Choroid plexus epithelial cell (primary cell): ENCODE data around the gene SNRPD2.

Experiments used
- DNase-seq: peaks from one replicate; pipeline ENCODE4 v3.0.0-alpha.2; 2010; ENCODE audit warnings: low read depth
- H3K4me3 ChIP-seq: 2 replicates; pipeline ENCODE4 v1.5.1; 2011; ENCODE audit warnings: low read depth, mild to moderate bottlenecking, control low read depth, low read length, moderate library complexity
- TF ChIP-seq, protein P1 (sequence below): conservative IDR thresholded peaks from 2 replicates; pipeline ENCODE4 v1.5.1; 2011; ENCODE audit warnings: low read depth, mild to moderate bottlenecking, control low read depth, inconsistent platforms, low read length, moderate library complexity

Gene SNRPD2

DNA sequence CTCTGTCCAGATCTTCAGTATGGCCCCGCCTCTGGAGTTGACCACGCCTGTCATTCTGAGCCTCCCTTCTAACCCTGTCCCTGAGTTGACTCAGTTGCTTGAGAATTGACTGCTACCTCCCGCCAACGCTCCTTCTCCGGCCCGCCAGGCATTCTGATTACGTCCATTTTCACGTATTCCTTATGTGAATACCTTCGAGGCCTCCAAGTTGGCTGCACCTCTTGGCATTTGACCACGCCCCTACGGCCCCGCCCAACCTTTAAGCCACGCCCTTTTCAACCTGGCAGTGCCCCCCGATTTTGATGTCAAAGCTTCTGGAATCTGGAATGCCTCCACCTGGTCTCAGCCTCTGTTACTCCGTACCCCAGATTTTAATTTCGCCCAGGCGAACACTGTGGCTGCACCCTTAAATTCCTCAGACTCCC is 50.9 kb downstream of the SNRPD2 start:
- no peak for DNase-seq
- TF ChIP-seq, protein P1, sequence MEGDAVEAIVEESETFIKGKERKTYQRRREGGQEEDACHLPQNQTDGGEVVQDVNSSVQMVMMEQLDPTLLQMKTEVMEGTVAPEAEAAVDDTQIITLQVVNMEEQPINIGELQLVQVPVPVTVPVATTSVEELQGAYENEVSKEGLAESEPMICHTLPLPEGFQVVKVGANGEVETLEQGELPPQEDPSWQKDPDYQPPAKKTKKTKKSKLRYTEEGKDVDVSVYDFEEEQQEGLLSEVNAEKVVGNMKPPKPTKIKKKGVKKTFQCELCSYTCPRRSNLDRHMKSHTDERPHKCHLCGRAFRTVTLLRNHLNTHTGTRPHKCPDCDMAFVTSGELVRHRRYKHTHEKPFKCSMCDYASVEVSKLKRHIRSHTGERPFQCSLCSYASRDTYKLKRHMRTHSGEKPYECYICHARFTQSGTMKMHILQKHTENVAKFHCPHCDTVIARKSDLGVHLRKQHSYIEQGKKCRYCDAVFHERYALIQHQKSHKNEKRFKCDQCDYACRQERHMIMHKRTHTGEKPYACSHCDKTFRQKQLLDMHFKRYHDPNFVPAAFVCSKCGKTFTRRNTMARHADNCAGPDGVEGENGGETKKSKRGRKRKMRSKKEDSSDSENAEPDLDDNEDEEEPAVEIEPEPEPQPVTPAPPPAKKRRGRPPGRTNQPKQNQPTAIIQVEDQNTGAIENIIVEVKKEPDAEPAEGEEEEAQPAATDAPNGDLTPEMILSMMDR, result no peak
- H3K4me3 ChIP-seq, result peak overlapping the region; percentile 51

GRCh38 chr19:45638930-45639729 is 52.6 kb downstream of the SNRPD2 start, which contains the start of gene EML2:
TSS of gene EML2 (minus strand) at chr19:45639397. CDS start at chr19:45639376, 21 bp downstream.
- DNase-seq, result peak; percentile 17
- peak within 1 kb of the TSS; percentile 82 for H3K4me3 ChIP-seq
- TF ChIP-seq, protein P1, result peak; percentile 42

GRCh38 chr19:45637890-45638667 is 53.7 kb downstream of the SNRPD2 start:
- peak overlapping the region; percentile 82 for H3K4me3 ChIP-seq
- DNase-seq, result peak; percentile 68
- TF ChIP-seq, protein P1, result no peak
